Measurements from ENCODE around the gene P4HA1. TPM values are rescaled to one million over a fixed set of nuclear protein-coding genes. Genes with fewer than 3 reads are reported as not detected.
A peak's percentile ranks its signal among the peaks of the same experiment; 100 is the strongest.

P4HA1 gene
- total RNA-seq, 1 donor from 2014 or later = 35.6 TPM

GRCh38 chr10:73093922-73094850, 2.5 kb downstream of the P4HA1 start:
- Histone ChIP-seq H3K27me3 (ENCODE audit: control insufficient read depth, insufficient read depth, low read length) (no peaks in the 10 kb centered on the region), H3K4me3 (ENCODE audit: low read depth, low read length) (peak overlapping the region; percentile 87), H3K36me3 (ENCODE audit: control insufficient read depth, insufficient read depth, low read length) (no peaks in the 10 kb centered on the region)
- no peak for TF ChIP-seq CTCF (IDR thresholded peaks at IDR 0.05; ENCODE audit: insufficient read depth, low read length, poor library complexity, severe bottlenecking)
- DNase-seq (ENCODE audit: low read depth) = no peak

- H3K27me3 ChIP-seq (ENCODE audit: control insufficient read depth, insufficient read depth, low read length) = no peaks in the 10 kb centered on the region
- no peak for DNase-seq (ENCODE audit: low read depth)
- H3K4me3 ChIP-seq (ENCODE audit: low read depth, low read length) = no peak overlapping the region
- H3K36me3 ChIP-seq (ENCODE audit: control insufficient read depth, insufficient read depth, low read length) = no peaks in the 10 kb centered on the region
- TF ChIP-seq CTCF (IDR thresholded peaks at IDR 0.05; ENCODE audit: insufficient read depth, low read length, poor library complexity, severe bottlenecking) = no peak
Observed at GRCh38 chr10:73092830-73093229, 3.8 kb downstream of the P4HA1 start.

- TF ChIP-seq CTCF (IDR thresholded peaks at IDR 0.05; ENCODE audit: insufficient read depth, low read length, poor library complexity, severe bottlenecking) = no peak
- no peaks in the 10 kb centered on the region for H3K27me3 ChIP-seq (ENCODE audit: control insufficient read depth, insufficient read depth, low read length)
- no peak for DNase-seq (ENCODE audit: low read depth)
- H3K36me3 ChIP-seq (ENCODE audit: control insufficient read depth, insufficient read depth, low read length) = no peaks in the 10 kb centered on the region
- H3K4me3 ChIP-seq (ENCODE audit: low read depth, low read length) = no peak overlapping the region
Observed at GRCh38 chr10:73088304-73088703, 8.4 kb downstream of the P4HA1 start.

GRCh38 chr10:73086816-73087215, 9.8 kb downstream of the P4HA1 start:
- Histone ChIP-seq H3K4me3 (ENCODE audit: low read depth, low read length) (no peak overlapping the region), H3K36me3 (ENCODE audit: control insufficient read depth, insufficient read depth, low read length) (no peaks in the 10 kb centered on the region), H3K27me3 (ENCODE audit: control insufficient read depth, insufficient read depth, low read length) (no peaks in the 10 kb centered on the region)
- TF ChIP-seq CTCF (IDR thresholded peaks at IDR 0.05; ENCODE audit: insufficient read depth, low read length, poor library complexity, severe bottlenecking) = no peak
- DNase-seq (ENCODE audit: low read depth) = no peak

- DNase-seq (ENCODE audit: low read depth) = no peak
- no peaks in the 10 kb centered on the region for H3K27me3 ChIP-seq (ENCODE audit: control insufficient read depth, insufficient read depth, low read length)
- H3K4me3 ChIP-seq (ENCODE audit: low read depth, low read length) = no peak overlapping the region
- H3K36me3 ChIP-seq (ENCODE audit: control insufficient read depth, insufficient read depth, low read length) = no peaks in the 10 kb centered on the region
- no peak for TF ChIP-seq CTCF (IDR thresholded peaks at IDR 0.05; ENCODE audit: insufficient read depth, low read length, poor library complexity, severe bottlenecking)
Observed at GRCh38 chr10:73084209-73084608, 12.5 kb downstream of the P4HA1 start.
